ENCODE data around the gene SH3RF1.

DNA sequence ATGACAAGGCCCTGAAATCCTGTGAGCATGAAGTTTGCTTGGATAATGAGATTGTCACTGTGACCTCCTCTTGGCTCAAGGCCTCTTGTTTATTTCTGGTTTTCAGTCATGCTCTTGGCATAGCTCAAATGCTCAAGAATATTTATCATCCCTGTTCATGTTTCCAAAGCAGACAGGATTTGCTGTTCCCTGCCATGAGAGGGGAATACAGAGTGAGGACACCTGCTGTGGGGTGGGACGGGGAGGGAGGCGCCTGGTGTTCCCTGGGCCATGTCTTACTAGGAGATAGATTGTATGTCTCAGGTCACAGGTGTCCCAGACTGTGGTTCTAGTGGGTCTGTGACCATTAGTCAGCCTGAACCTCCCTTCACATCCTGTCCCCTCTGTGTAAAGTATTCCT, 34.9 kb upstream of the SH3RF1 start:
- TF ChIP-seq, protein P1, sequence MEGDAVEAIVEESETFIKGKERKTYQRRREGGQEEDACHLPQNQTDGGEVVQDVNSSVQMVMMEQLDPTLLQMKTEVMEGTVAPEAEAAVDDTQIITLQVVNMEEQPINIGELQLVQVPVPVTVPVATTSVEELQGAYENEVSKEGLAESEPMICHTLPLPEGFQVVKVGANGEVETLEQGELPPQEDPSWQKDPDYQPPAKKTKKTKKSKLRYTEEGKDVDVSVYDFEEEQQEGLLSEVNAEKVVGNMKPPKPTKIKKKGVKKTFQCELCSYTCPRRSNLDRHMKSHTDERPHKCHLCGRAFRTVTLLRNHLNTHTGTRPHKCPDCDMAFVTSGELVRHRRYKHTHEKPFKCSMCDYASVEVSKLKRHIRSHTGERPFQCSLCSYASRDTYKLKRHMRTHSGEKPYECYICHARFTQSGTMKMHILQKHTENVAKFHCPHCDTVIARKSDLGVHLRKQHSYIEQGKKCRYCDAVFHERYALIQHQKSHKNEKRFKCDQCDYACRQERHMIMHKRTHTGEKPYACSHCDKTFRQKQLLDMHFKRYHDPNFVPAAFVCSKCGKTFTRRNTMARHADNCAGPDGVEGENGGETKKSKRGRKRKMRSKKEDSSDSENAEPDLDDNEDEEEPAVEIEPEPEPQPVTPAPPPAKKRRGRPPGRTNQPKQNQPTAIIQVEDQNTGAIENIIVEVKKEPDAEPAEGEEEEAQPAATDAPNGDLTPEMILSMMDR (IDR thresholded peaks at IDR 0.05) = no peak
- TF ChIP-seq POLR2A (IDR thresholded peaks at IDR 0.05) = no peak
